SK-N-SH (cell line): ENCODE results near the gene ZNF714.

Experiments used
- MEF2A ChIP-seq: IDR thresholded peaks from 2 replicates; pipeline ENCODE4 v1.4.0; 2012; ENCODE audit warnings: low read depth, borderline replicate concordance
- MXI1 ChIP-seq: IDR thresholded peaks from 2 replicates; pipeline ENCODE4 v1.6.1; 2012; ENCODE audit warnings: mild to moderate bottlenecking, low read depth, low read length, improper control_type of control experiment
- NFIC ChIP-seq: IDR thresholded peaks from 2 replicates; pipeline ENCODE4 v1.4.0; 2012; ENCODE audit warnings: borderline replicate concordance
- POLR2AphosphoS5 ChIP-seq: IDR thresholded peaks from 2 replicates; pipeline ENCODE4 v1.6.1; 2012; ENCODE audit warnings: low read depth, low read length
- RCOR1 ChIP-seq: fragments of 150-350 bp; IDR thresholded peaks from 2 replicates; pipeline ENCODE4 v1.6.1; 2017; ENCODE audit warnings: antibody characterized with exemption, low read length
- RFX5 ChIP-seq: IDR thresholded peaks from 2 replicates; pipeline ENCODE4 v1.6.1; 2012; ENCODE audit warnings: mild to moderate bottlenecking, improper control_type of control experiment, low read length
- SIN3A ChIP-seq: IDR thresholded peaks from 2 replicates; pipeline ENCODE4 v1.6.1; 2012; ENCODE audit warnings: low read depth, mild to moderate bottlenecking, low read length, moderate library complexity, borderline replicate concordance
- SMC3 ChIP-seq: IDR thresholded peaks from 2 replicates; pipeline ENCODE4 v1.6.1; 2012; ENCODE audit warnings: low read depth, low read length, improper control_type of control experiment
- TEAD4 ChIP-seq: IDR thresholded peaks from 2 replicates; pipeline ENCODE4 v1.4.0; 2012; ENCODE audit warnings: mild to moderate bottlenecking, borderline replicate concordance; ENCODE audit not compliant: insufficient read depth
- YY1 ChIP-seq: IDR thresholded peaks from 2 replicates; pipeline ENCODE4 v1.4.0; 2012; ENCODE audit warnings: low read depth, mild to moderate bottlenecking
- TF ChIP-seq, protein P1 (sequence below): fragments of 150-350 bp; IDR thresholded peaks from 2 replicates; pipeline ENCODE4 v1.6.1; 2017; ENCODE audit warnings: antibody characterized with exemption, low read length, low read depth, borderline replicate concordance
- TF ChIP-seq, protein P2 (sequence below): fragments of 200-600 bp; sonication (generic); IDR thresholded peaks from 2 replicates; pipeline ENCODE4 v1.6.1; 2017; ENCODE audit warnings: antibody characterized with exemption, mild to moderate bottlenecking, moderate library complexity

DNA sequence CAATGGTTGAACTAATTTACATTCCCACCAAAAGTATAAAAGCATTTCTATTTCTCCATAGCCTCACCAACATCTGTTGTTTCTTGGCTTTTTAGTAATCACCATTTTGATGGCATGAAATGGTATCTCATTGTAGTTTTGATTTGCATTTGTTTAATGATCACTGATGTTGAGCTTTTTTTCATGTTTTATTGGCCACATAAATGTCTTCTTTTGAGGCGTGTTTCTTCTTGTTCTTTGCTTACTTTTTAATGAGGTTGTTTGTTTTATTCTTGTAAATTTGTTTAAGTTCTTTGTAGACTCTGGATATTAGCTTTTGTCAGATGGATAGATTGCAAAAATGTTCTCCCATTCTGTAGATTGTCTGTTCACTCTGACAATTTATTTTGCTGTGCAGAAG, 28.2 kb downstream of the ZNF714 start:
- TF ChIP-seq, protein P1, sequence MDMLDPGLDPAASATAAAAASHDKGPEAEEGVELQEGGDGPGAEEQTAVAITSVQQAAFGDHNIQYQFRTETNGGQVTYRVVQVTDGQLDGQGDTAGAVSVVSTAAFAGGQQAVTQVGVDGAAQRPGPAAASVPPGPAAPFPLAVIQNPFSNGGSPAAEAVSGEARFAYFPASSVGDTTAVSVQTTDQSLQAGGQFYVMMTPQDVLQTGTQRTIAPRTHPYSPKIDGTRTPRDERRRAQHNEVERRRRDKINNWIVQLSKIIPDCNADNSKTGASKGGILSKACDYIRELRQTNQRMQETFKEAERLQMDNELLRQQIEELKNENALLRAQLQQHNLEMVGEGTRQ: no peak
- TF ChIP-seq TEAD4 (no peak), YY1 (no peak), SIN3A (no peak), SMC3 (no peak), MXI1 (no peak), RCOR1 (no peak), NFIC (no peak), RFX5 (no peak), POLR2AphosphoS5 (no peak), MEF2A (no peak)
- TF ChIP-seq, protein P2, sequence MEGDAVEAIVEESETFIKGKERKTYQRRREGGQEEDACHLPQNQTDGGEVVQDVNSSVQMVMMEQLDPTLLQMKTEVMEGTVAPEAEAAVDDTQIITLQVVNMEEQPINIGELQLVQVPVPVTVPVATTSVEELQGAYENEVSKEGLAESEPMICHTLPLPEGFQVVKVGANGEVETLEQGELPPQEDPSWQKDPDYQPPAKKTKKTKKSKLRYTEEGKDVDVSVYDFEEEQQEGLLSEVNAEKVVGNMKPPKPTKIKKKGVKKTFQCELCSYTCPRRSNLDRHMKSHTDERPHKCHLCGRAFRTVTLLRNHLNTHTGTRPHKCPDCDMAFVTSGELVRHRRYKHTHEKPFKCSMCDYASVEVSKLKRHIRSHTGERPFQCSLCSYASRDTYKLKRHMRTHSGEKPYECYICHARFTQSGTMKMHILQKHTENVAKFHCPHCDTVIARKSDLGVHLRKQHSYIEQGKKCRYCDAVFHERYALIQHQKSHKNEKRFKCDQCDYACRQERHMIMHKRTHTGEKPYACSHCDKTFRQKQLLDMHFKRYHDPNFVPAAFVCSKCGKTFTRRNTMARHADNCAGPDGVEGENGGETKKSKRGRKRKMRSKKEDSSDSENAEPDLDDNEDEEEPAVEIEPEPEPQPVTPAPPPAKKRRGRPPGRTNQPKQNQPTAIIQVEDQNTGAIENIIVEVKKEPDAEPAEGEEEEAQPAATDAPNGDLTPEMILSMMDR: no peak
